Kidney (tissue), 14 donors: Measurements from ENCODE around the gene ALDH1L1. TPM values are rescaled to one million over a fixed set of nuclear protein-coding genes. Genes with fewer than 3 reads are reported as not detected.

Experiments
- DNase-seq, 5 donors: peaks; one replicate each; pipeline ENCODE4 v3.0.0-alpha.2; 2013 to 2020
- FAIRE-seq: peaks from 2 replicates; lab custom pipeline; 2012; peaks lifted over from hg19 to GRCh38; lab: Jason Lieb, UNC
- H3K27ac ChIP-seq, 2 donors: one replicate each; pipeline ENCODE4 v1.7.0; 2013; ENCODE audit warnings: low read depth in 2 of 2, low read length in 2 of 2, inconsistent platforms in 1 of 2
- H3K27me3 ChIP-seq: one replicate; pipeline ENCODE4 v1.7.1; 2013; ENCODE audit warnings: low read length, inconsistent platforms; ENCODE audit not compliant: control insufficient read depth, insufficient read depth
- H3K36me3 ChIP-seq, 3 donors: one replicate each; pipeline versions ENCODE4 v1.7.0 to v1.7.1; 2013; ENCODE audit warnings: low read length in 3 of 3, control low read depth in 1 of 3, inconsistent platforms in 1 of 3; ENCODE audit not compliant: insufficient read depth in 3 of 3, control insufficient read depth in 2 of 3
- H3K4me1 ChIP-seq, 3 donors: one replicate each; pipeline versions ENCODE4 v1.7.0 to v1.7.1; 2013; ENCODE audit warnings: low read length in 3 of 3, inconsistent platforms in 1 of 3, low read depth in 1 of 3; ENCODE audit not compliant: control insufficient read depth in 2 of 3, insufficient read depth in 2 of 3
- H3K4me3 ChIP-seq, 3 donors: one replicate each; pipeline versions ENCODE4 v1.7.0 to v1.8.1; 2013; ENCODE audit warnings: low read length in 3 of 3, control low read depth in 1 of 3, inconsistent platforms in 1 of 3
- H3K9ac ChIP-seq, 3 donors: one replicate each; pipeline versions ENCODE4 v1.7.0 to v1.7.1; 2013; ENCODE audit warnings: low read length in 3 of 3, control low read depth in 1 of 3, inconsistent platforms in 1 of 3
- H3K9me3 ChIP-seq, 3 donors: one replicate each; pipeline versions ENCODE4 v1.7.0 to v1.7.1; 2013; ENCODE audit warnings: low read length in 3 of 3, control low read depth in 1 of 3, inconsistent platforms in 1 of 3; ENCODE audit not compliant: control insufficient read depth in 2 of 3, insufficient read depth in 1 of 3
- CTCF ChIP-seq: IDR thresholded peaks from 3 replicates; pipeline ENCODE4 v1.5.1; 2012; ENCODE audit warnings: mild to moderate bottlenecking, moderate library complexity, borderline replicate concordance; ENCODE audit not compliant: insufficient read depth; ENCODE audit errors: extremely low read depth
- intact Hi-C: fragments of 100-400 bp; cut with DNase I; formaldehyde crosslinking; loops from one replicate; pipeline ENCODE4 v1.11.1; 2022
- polyA plus RNA-seq: library from polyadenylated mRNA; stranded (reverse); fragments of 350-450 nt; fragmentation: Illumina TruSeq; extraction: RNeasy Lipid Tissue Mini Kit (QIAGEN cat#74804); gene quantifications from one replicate; pipeline ENCODE4 v1.2.3, GENCODE V29; 2014; ENCODE audit warnings: low read depth, low replicate concordance; ENCODE audit not compliant: insufficient read depth
- total RNA-seq: library from RNA; stranded (reverse); fragmentation: NEBNext Ultra II Directional; extraction: Animal tissue kit (Norgen Biotek cat#: 25700); gene quantifications from one replicate; pipeline ENCODE4 v1.2.1, GENCODE V29; 2021
- donor health status: control.
- donor health status: control.
- donor health status: control.
- donor health status: control.
- donor health status: control.
- donor health status: DM: yes; HTN: yes; CAD: no.
- donor health status: Normal renal cell carcinoma (clear cell type).

ALDH1L1 gene
- total and polyA plus RNA-seq, 2 donors from 2014 or later: 60.0 to 199 TPM

GRCh38 chr3:126201168-126201567, 20.8 kb upstream of the ALDH1L1 start:
- DNase-seq (peak in 1 of 5 donors; percentile 43), FAIRE-seq (no peak)
- Histone ChIP-seq H3K27ac (no peak overlapping the region), H3K27me3 (no peaks in the 10 kb centered on the region), H3K36me3 (no peaks in the 10 kb centered on the region), H3K9ac (no peak overlapping the region), H3K9me3 (no peaks in the 10 kb centered on the region), H3K4me1 (peaks cover 0 to 4% (median 0%) of the 10 kb centered on the region in 3 donors), H3K4me3 (no peak overlapping the region)
- no peak for TF ChIP-seq CTCF
- intact Hi-C loops: no loop called here

- Histone ChIP-seq H3K27me3 (no peaks in the 10 kb centered on the region), H3K9me3 (no peaks in the 10 kb centered on the region), H3K36me3 (no peaks in the 10 kb centered on the region), H3K4me1 (peaks cover 0 to 4% (median 0%) of the 10 kb centered on the region in 3 donors), H3K27ac (no peak overlapping the region), H3K9ac (no peak overlapping the region), H3K4me3 (no peak overlapping the region)
- FAIRE-seq (no peak), DNase-seq (no peak)
- intact Hi-C loops: no loop called here
- no peak for TF ChIP-seq CTCF
Observed at GRCh38 chr3:126200534-126200933, 20.1 kb upstream of the ALDH1L1 start.

GRCh38 chr3:126199256-126199655, 18.9 kb upstream of the ALDH1L1 start:
- intact Hi-C loops: no loop called here
- Histone ChIP-seq H3K36me3 (no peaks in the 10 kb centered on the region), H3K9me3 (no peaks in the 10 kb centered on the region), H3K9ac (no peak overlapping the region), H3K4me1 (peaks cover 0 to 4% (median 0%) of the 10 kb centered on the region in 3 donors), H3K27ac (no peak overlapping the region), H3K27me3 (no peaks in the 10 kb centered on the region), H3K4me3 (no peak overlapping the region)
- DNase-seq (no peak), FAIRE-seq (no peak)
- no peak for TF ChIP-seq CTCF
